Effector memory CD8-positive, alpha-beta T cell (primary cell): Measurements from ENCODE around the gene SMIM15.
A peak's percentile ranks its signal among the peaks of the same experiment; 100 is the strongest.

Experiments
- ATAC-seq: fragments of 150-1000 bp; cut with Tn5 transposase; replicated peaks from 2 replicates; pipeline ENCODE4 v1.10.0; 2021; ENCODE audit warnings: mild to moderate bottlenecking, moderate library complexity
- DNase-seq, 3 experiments: peaks; one replicate each; pipeline ENCODE4 v3.0.0; 2021
- H3K27ac Mint-ChIP-seq, 2 donors: one replicate each; pipeline ENCODE4 v1.8.0; 2022; ENCODE audit warnings: mild to moderate bottlenecking in 2 of 2, mixed read lengths in 2 of 2, moderate library complexity in 2 of 2
- H3K27me3 Mint-ChIP-seq, 2 donors: one replicate each; pipeline ENCODE4 v1.8.0; 2022; ENCODE audit warnings: mixed read lengths in 2 of 2
- H3K36me3 Mint-ChIP-seq: one replicate; pipeline ENCODE4 v1.8.0; 2022; ENCODE audit warnings: mild to moderate bottlenecking, moderate library complexity, mixed read lengths; ENCODE audit not compliant: insufficient read depth
- H3K4me1 Mint-ChIP-seq, 2 donors: one replicate each; pipeline ENCODE4 v1.8.0; 2022; ENCODE audit warnings: low read depth in 2 of 2, mixed read lengths in 2 of 2
- H3K4me3 Mint-ChIP-seq, 2 donors: one replicate each; pipeline ENCODE4 v1.8.0; 2022; ENCODE audit warnings: mild to moderate bottlenecking in 2 of 2, mixed read lengths in 2 of 2, moderate library complexity in 2 of 2
- H3K9me3 Mint-ChIP-seq, 2 donors: one replicate each; pipeline ENCODE4 v1.8.0; 2022; ENCODE audit warnings: mixed read lengths in 2 of 2

Gene SMIM15

GRCh38 chr5:61177716-61178115 is 15.4 kb upstream of the SMIM15 start:
- DNase-seq = no peak
- peaks cover 21 to 29% of the 10 kb centered on the region in 2 donors for H3K27me3 Mint-ChIP-seq
- no peak overlapping the region for H3K4me3 Mint-ChIP-seq
- no peak for ATAC-seq
- H3K4me1 Mint-ChIP-seq = no peaks in the 10 kb centered on the region
- H3K9me3 Mint-ChIP-seq = no peaks in the 10 kb centered on the region
- no peaks in the 10 kb centered on the region for H3K36me3 Mint-ChIP-seq
- no peak overlapping the region for H3K27ac Mint-ChIP-seq

- H3K27me3 Mint-ChIP-seq = peaks cover 21 to 29% of the 10 kb centered on the region in 2 donors
- H3K27ac Mint-ChIP-seq = no peak overlapping the region
- no peak for DNase-seq
- no peaks in the 10 kb centered on the region for H3K4me1 Mint-ChIP-seq
- no peaks in the 10 kb centered on the region for H3K36me3 Mint-ChIP-seq
- no peaks in the 10 kb centered on the region for H3K9me3 Mint-ChIP-seq
- no peak overlapping the region for H3K4me3 Mint-ChIP-seq
- no peak for ATAC-seq
These were observed 14.8 kb upstream of the SMIM15 start for GRCh38 chr5:61177070-61177469.

- no peak for ATAC-seq
- Mint-ChIP-seq H3K9me3 (no peaks in the 10 kb centered on the region), H3K4me3 (no peak overlapping the region), H3K27ac (no peak overlapping the region), H3K4me1 (no peaks in the 10 kb centered on the region), H3K27me3 (peaks cover 21 to 29% of the 10 kb centered on the region in 2 donors), H3K36me3 (no peaks in the 10 kb centered on the region)
- DNase-seq = no peak
These were observed 14.4 kb upstream of the SMIM15 start for GRCh38 chr5:61176631-61177030.

GRCh38 chr5:61171479-61171878 is 9.2 kb upstream of the SMIM15 start:
- H3K4me3 Mint-ChIP-seq = no peak overlapping the region
- H3K27ac Mint-ChIP-seq = no peak overlapping the region
- H3K27me3 Mint-ChIP-seq = peaks cover 6 to 7% of the 10 kb centered on the region in 2 donors
- DNase-seq = no peak
- no peaks in the 10 kb centered on the region for H3K9me3 Mint-ChIP-seq
- H3K36me3 Mint-ChIP-seq = no peaks in the 10 kb centered on the region
- no peak for ATAC-seq
- H3K4me1 Mint-ChIP-seq = no peaks in the 10 kb centered on the region

DNA sequence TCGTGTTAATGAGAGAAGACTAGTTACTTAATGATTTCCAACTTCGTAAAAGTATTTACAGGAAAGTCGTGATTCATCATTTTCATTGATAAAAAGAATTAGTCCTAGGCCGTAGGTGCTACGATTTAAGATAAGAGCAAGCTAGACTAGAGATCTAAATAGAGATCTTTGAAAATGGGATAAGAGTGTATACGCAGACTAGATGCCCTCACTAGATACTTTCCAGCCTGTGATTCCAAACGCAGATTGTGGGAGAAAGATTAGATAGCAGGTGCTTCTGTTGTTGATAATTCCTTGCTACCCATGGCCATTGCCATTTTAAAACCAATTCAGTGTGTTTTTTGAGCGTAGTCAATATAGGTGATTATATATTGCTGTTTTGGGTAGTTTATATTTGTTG is 6.7 kb upstream of the SMIM15 start:
- H3K9me3 Mint-ChIP-seq = no peaks in the 10 kb centered on the region
- peaks cover 4 to 6% of the 10 kb centered on the region in 2 donors for H3K27me3 Mint-ChIP-seq
- H3K4me1 Mint-ChIP-seq = no peaks in the 10 kb centered on the region

GRCh38 chr5:61167382-61167781 is 5.1 kb upstream of the SMIM15 start:
- ATAC-seq (no peak), DNase-seq (no peak)
- Mint-ChIP-seq H3K36me3 (peaks cover 5% of the 10 kb centered on the region), H3K4me3 (no peak overlapping the region), H3K4me1 (peaks cover 0 to 3% of the 10 kb centered on the region in 2 donors), H3K27me3 (no peaks in the 10 kb centered on the region), H3K27ac (peak overlapping the region in 1 of 2 donors; percentile 18), H3K9me3 (no peaks in the 10 kb centered on the region)

More for the DNA sequence above, 6.7 kb upstream of the SMIM15 start:
- H3K4me3 Mint-ChIP-seq = no peak overlapping the region
- H3K36me3 Mint-ChIP-seq = no peaks in the 10 kb centered on the region
- no peak overlapping the region for H3K27ac Mint-ChIP-seq
- DNase-seq = no peak
- no peak for ATAC-seq

DNA sequence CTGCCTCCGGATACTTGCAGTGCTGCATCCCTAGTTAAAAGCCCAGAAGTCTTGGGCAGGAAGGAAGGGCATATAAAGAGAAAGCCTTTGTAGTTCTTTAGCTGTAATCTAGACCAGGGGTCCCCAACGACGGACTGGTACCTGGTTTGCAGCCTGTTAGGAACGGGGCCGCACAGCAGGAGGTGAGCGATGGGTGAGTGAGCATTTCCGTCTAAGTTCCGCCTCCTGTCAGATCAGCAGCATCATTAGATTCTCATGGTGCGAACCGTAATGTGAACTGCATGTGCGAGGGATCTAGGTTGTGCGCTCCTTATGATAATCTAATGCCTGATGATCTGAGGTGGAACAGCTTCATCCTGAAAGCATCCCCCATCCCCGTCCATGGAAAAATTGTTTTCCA is 1.6 kb upstream of the SMIM15 start:
- no peak for DNase-seq
- Mint-ChIP-seq H3K4me3 (no peak overlapping the region), H3K9me3 (no peaks in the 10 kb centered on the region), H3K27me3 (no peaks in the 10 kb centered on the region), H3K27ac (no peak overlapping the region), H3K36me3 (peaks cover 20% of the 10 kb centered on the region), H3K4me1 (peaks cover 14 to 22% of the 10 kb centered on the region in 2 donors)
- no peak for ATAC-seq

DNA sequence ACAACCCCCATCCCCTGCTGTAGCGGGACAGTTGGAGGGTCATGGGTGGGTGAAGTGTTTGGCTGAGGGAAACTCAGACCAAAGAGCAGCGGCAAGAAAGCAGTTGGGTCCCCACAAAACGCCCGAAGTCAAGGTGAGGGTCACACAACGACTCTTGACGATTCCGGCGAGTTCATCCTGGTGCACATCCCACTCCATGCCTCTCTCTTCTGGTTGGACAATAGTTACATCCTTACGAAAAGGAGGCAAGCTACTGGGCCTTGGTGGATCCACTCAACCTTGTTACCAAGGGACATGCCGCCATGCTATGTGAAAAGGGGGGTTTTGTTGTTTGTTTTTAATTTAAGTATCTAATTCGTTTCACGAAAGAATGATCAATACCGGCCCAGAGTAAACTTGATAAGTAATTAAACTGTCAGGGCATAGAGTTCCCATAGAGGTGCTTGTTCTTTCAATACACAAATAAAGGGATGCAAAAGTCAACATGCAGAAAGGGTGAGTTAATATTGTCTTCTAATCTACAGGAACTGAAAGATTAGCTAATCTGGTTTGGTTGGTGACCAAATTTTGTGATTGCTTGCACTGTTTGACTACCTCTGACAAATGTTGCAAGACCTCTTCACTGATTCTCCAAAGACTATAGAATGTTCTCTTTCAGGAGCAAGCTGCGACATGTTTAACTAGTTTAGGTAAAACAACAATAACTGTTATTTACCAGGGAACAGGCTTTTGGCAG is 732 bp upstream of the SMIM15 start:
- peak overlapping the region; percentile 93 to 96 for H3K4me3 Mint-ChIP-seq
- DNase-seq (no peak), ATAC-seq (no peak)
- peak overlapping the region; percentile 98 for H3K27ac Mint-ChIP-seq
- H3K4me1 Mint-ChIP-seq = peaks cover 14 to 23% of the 10 kb centered on the region in 2 donors
- peaks cover 29% of the 10 kb centered on the region for H3K36me3 Mint-ChIP-seq
- H3K27me3 Mint-ChIP-seq = no peaks in the 10 kb centered on the region
- H3K9me3 Mint-ChIP-seq = no peaks in the 10 kb centered on the region

DNA sequence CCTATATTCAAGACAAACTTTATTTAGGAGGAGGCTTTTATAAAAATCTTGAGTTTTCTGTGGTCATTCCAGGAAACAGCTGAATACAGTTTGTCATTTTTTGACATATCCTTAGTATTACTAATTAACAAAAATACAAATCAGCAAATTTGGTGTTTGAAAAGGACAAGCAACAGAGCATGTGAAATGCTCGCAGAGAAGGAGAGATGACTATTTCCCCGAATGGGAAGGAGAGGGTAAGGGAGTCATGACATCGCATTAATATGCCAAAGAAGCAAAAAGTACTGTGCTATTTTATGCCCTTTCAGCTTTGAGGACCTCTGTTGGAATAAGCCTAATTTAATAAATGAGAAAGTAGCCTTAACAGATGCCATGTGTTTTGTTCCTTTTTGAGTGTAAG is 1.8 kb downstream of the SMIM15 start:
- ATAC-seq = no peak
- Mint-ChIP-seq H3K36me3 (peaks cover 37% of the 10 kb centered on the region), H3K9me3 (no peaks in the 10 kb centered on the region), H3K27ac (no peak overlapping the region), H3K4me3 (peak overlapping the region; percentile 27 to 49), H3K27me3 (no peaks in the 10 kb centered on the region), H3K4me1 (peaks cover 14 to 25% of the 10 kb centered on the region in 2 donors)
- DNase-seq = no peak

DNA sequence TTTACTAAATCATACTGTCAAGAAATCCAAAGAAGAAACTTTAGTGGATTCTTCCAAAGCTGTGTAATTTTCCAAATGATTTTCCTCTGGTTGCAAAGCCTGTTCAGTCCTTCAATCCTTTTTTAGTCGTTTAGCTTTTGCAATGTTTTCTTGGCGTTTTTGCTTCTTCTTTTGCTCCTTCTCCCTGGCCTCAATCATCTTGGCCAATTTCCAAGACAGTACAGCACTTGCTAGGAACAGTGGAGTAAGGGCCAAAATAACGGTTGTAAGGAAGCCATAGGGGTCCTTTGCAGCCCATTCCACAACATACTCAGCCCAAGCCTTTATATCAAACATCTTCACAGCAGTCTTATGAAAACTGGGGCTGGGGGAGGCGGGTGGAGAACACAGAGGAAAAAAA is 2.4 kb downstream of the SMIM15 start:
- ATAC-seq = no peak
- Mint-ChIP-seq H3K27ac (no peak overlapping the region), H3K9me3 (no peaks in the 10 kb centered on the region), H3K27me3 (no peaks in the 10 kb centered on the region), H3K4me3 (peak overlapping the region in 1 of 2 donors; percentile 49), H3K4me1 (peaks cover 14 to 25% of the 10 kb centered on the region in 2 donors), H3K36me3 (peaks cover 37% of the 10 kb centered on the region)
- DNase-seq = no peak

DNA sequence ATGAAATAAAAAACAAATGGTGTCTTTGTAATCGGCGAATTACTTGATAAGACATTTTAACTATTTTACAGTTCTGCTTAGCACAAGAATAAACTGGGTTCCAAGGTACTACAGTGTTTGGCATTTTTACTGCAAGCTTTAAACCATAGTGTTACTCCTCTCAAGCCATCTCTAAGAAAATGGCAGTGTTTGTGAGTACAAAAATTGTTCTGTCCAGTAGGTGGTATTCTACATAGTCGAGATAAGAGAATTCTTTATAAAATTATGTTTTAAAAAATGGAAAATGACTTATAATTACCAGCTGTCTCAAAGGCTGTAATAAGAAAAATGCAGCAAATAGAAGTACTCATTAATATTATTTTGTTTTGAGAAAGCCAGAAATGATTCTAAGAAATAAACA is 3.2 kb downstream of the SMIM15 start:
- no peaks in the 10 kb centered on the region for H3K9me3 Mint-ChIP-seq
- peaks cover 37% of the 10 kb centered on the region for H3K36me3 Mint-ChIP-seq
- H3K4me3 Mint-ChIP-seq = no peak overlapping the region
- no peak overlapping the region for H3K27ac Mint-ChIP-seq
- H3K27me3 Mint-ChIP-seq = no peaks in the 10 kb centered on the region
- peaks cover 14 to 25% of the 10 kb centered on the region in 2 donors for H3K4me1 Mint-ChIP-seq
- ATAC-seq (no peak), DNase-seq (no peak)

GRCh38 chr5:61151893-61152292 is 10.4 kb downstream of the SMIM15 start:
- Mint-ChIP-seq H3K36me3 (peaks cover 7% of the 10 kb centered on the region), H3K27ac (no peak overlapping the region), H3K9me3 (peaks cover 0 to under 1% of the 10 kb centered on the region in 2 donors), H3K27me3 (no peaks in the 10 kb centered on the region), H3K4me3 (no peak overlapping the region), H3K4me1 (no peaks in the 10 kb centered on the region)
- DNase-seq (no peak), ATAC-seq (no peak)

DNA sequence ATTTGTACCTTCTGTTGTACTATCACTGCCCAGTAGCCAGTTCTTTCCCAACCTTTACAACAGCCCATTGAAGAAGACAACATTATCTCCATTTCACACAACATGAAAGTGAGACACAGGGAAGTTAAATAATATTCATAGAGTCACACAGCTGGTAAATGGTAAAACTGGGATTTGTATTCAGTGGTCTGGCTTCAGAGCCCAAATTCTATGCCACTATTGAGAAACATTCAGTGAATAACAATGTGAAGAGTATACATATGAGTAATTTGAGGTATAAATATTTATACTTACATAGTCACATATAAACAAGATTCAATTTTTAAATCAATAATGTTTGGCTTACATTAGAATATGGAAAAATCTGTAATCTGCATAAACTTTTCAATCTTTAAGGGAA is 13.8 kb downstream of the SMIM15 start:
- no peak for DNase-seq
- Mint-ChIP-seq H3K9me3 (peaks cover 0 to 7% of the 10 kb centered on the region in 2 donors), H3K36me3 (peaks cover 2% of the 10 kb centered on the region), H3K27ac (no peak overlapping the region), H3K4me1 (no peaks in the 10 kb centered on the region), H3K27me3 (no peaks in the 10 kb centered on the region), H3K4me3 (no peak overlapping the region)
- ATAC-seq = no peak

- Mint-ChIP-seq H3K4me1 (no peaks in the 10 kb centered on the region), H3K9me3 (peaks cover 0 to 7% of the 10 kb centered on the region in 2 donors), H3K27ac (no peak overlapping the region), H3K4me3 (no peak overlapping the region), H3K27me3 (no peaks in the 10 kb centered on the region), H3K36me3 (no peaks in the 10 kb centered on the region)
- no peak for DNase-seq
- no peak for ATAC-seq
These were observed 19.5 kb downstream of the SMIM15 start for GRCh38 chr5:61142811-61143210.
